H9 (cell line): ENCODE data around the gene SNX25. TPM values are rescaled to one million over a fixed set of nuclear protein-coding genes. Genes with fewer than 3 reads are reported as not detected.

Experiments
- DNase-seq: peaks from one replicate; pipeline ENCODE4 v3.0.0-alpha.2; 2017
- H2AFZ ChIP-seq: one replicate; pipeline ENCODE4 v1.6.1; 2013; ENCODE audit warnings: mild to moderate bottlenecking, low read length, control low read depth, moderate library complexity
- H2AK5ac ChIP-seq: 2 replicates; pipeline ENCODE4 v1.6.1; 2013; ENCODE audit warnings: low read length, control low read depth, mixed read lengths; ENCODE audit not compliant: insufficient read length
- H2BK120ac ChIP-seq: one replicate; pipeline ENCODE4 v1.6.1; 2013; ENCODE audit warnings: low read depth, mild to moderate bottlenecking, low read length, control low read depth, inconsistent platforms; ENCODE audit not compliant: poor library complexity, severe bottlenecking
- H2BK12ac ChIP-seq: 2 replicates; pipeline ENCODE4 v1.6.1; 2013; ENCODE audit warnings: low read length, control low read depth, mixed read lengths, low read depth; ENCODE audit not compliant: insufficient read length
- H2BK15ac ChIP-seq: 2 replicates; pipeline ENCODE4 v1.6.1; 2013; ENCODE audit warnings: low read depth, low read length, control low read depth
- H2BK20ac ChIP-seq: one replicate; pipeline ENCODE4 v1.6.1; 2013; ENCODE audit warnings: low read depth, mild to moderate bottlenecking, low read length, control low read depth, inconsistent platforms; ENCODE audit not compliant: poor library complexity, severe bottlenecking
- H2BK5ac ChIP-seq: 2 replicates; pipeline ENCODE4 v1.6.1; 2013; ENCODE audit warnings: low read length, control low read depth, mixed read lengths; ENCODE audit not compliant: insufficient read length
- H3K14ac ChIP-seq: 2 replicates; pipeline ENCODE4 v1.6.1; 2013; ENCODE audit warnings: low read length, control low read depth; ENCODE audit not compliant: insufficient read depth
- H3K18ac ChIP-seq: 2 replicates; pipeline ENCODE4 v1.6.1; 2013; ENCODE audit warnings: low read depth, mild to moderate bottlenecking, mixed read lengths, low read length, control low read depth; ENCODE audit not compliant: insufficient read length
- H3K23ac ChIP-seq: 2 replicates; pipeline ENCODE4 v1.6.1; 2013; ENCODE audit warnings: low read length, control low read depth, mixed read lengths, low read depth; ENCODE audit not compliant: insufficient read length
- H3K23me2 ChIP-seq: 2 replicates; pipeline ENCODE4 v1.6.1; 2013; ENCODE audit warnings: low read depth, mild to moderate bottlenecking, mixed read lengths, low read length, control low read depth; ENCODE audit not compliant: insufficient read length, poor library complexity, severe bottlenecking
- H3K27ac ChIP-seq: 2 replicates; pipeline ENCODE4 v1.5.1; 2013; ENCODE audit warnings: low read length, control low read depth, mixed read lengths, low read depth; ENCODE audit not compliant: insufficient read length
- H3K27me3 ChIP-seq: 2 replicates; pipeline ENCODE4 v1.6.1; 2013; ENCODE audit warnings: low read length, control low read depth, inconsistent platforms; ENCODE audit not compliant: insufficient read depth
- H3K4ac ChIP-seq: 2 replicates; pipeline ENCODE4 v1.6.1; 2013; ENCODE audit warnings: low read depth, mild to moderate bottlenecking, control low read depth, inconsistent platforms, low read length, moderate library complexity
- H3K4me1 ChIP-seq: 2 replicates; pipeline ENCODE4 v1.6.1; 2013; ENCODE audit warnings: low read length, control low read depth, inconsistent platforms; ENCODE audit not compliant: insufficient read depth
- H3K4me2 ChIP-seq: 2 replicates; pipeline ENCODE4 v1.6.1; 2013; ENCODE audit warnings: low read length, control low read depth, mixed read lengths; ENCODE audit not compliant: insufficient read length, insufficient read depth
- H3K56ac ChIP-seq: 2 replicates; pipeline ENCODE4 v1.6.1; 2013; ENCODE audit warnings: low read depth, mild to moderate bottlenecking, mixed read lengths, low read length, control low read depth; ENCODE audit not compliant: insufficient read length
- H3K79me1 ChIP-seq: 2 replicates; pipeline ENCODE4 v1.6.1; 2013; ENCODE audit warnings: low read depth, mild to moderate bottlenecking, moderate library complexity, low read length, control low read depth, inconsistent platforms; ENCODE audit not compliant: insufficient read depth, poor library complexity, severe bottlenecking
- H3K79me2 ChIP-seq: 2 replicates; pipeline ENCODE4 v1.6.1; 2013; ENCODE audit warnings: low read length, control low read depth, inconsistent platforms; ENCODE audit not compliant: insufficient read depth
- H3K9ac ChIP-seq: 2 replicates; pipeline ENCODE4 v1.6.1; 2013; ENCODE audit warnings: low read length, control low read depth, mixed read lengths; ENCODE audit not compliant: insufficient read length; ENCODE audit errors: extremely low read depth
- H3K9me3 ChIP-seq: one replicate; pipeline ENCODE4 v1.6.1; 2013; ENCODE audit warnings: low read depth, low read length, inconsistent platforms; ENCODE audit not compliant: control insufficient read depth
- H3T11ph ChIP-seq: one replicate; pipeline ENCODE4 v1.6.1; 2013; ENCODE audit warnings: mild to moderate bottlenecking, low read length, control low read depth, inconsistent platforms
- H4K20me1 ChIP-seq: one replicate; pipeline ENCODE4 v1.6.1; 2013; ENCODE audit not compliant: control insufficient read depth, insufficient read length, insufficient read depth
- H4K5ac ChIP-seq: 2 replicates; pipeline ENCODE4 v1.6.1; 2013; ENCODE audit warnings: low read depth, mild to moderate bottlenecking, mixed read lengths, low read length, control low read depth; ENCODE audit not compliant: insufficient read length
- H4K8ac ChIP-seq: replicated peaks from 2 replicates; pipeline ENCODE4 v1.6.1; 2013; ENCODE audit warnings: low read length, control low read depth, mixed read lengths, low read depth; ENCODE audit not compliant: insufficient read length
- H4K91ac ChIP-seq: 2 replicates; pipeline ENCODE4 v1.6.1; 2013; ENCODE audit warnings: low read depth, mild to moderate bottlenecking, moderate library complexity, mixed read lengths, low read length, control low read depth; ENCODE audit not compliant: insufficient read length
- H3K27ac Mint-ChIP-seq, 3 experiments: 2 replicates in 2 of 3; 3 replicates in 1 of 3; pipeline ENCODE4 v1.8.0; 2020 to 2021; ENCODE audit warnings: mixed read lengths in 3 of 3, mild to moderate bottlenecking in 1 of 3, moderate library complexity in 1 of 3
- H3K27me3 Mint-ChIP-seq: 2 replicates; pipeline ENCODE4 v1.8.0; 2021; ENCODE audit warnings: low read depth, mild to moderate bottlenecking, moderate library complexity, mixed read lengths
- H3K36me3 Mint-ChIP-seq, 3 experiments: 2 replicates in 2 of 3; 3 replicates in 1 of 3; pipeline ENCODE4 v1.8.0; 2020 to 2021; ENCODE audit warnings: low read depth in 3 of 3, mixed read lengths in 3 of 3; ENCODE audit not compliant: insufficient read depth in 1 of 3
- H3K4me1 Mint-ChIP-seq, 2 experiments: 2 replicates each; pipeline ENCODE4 v1.8.0; 2020; ENCODE audit warnings: mixed read lengths in 2 of 2
- H3K4me3 Mint-ChIP-seq, 2 experiments: 2 replicates in 1 of 2; 3 replicates in 1 of 2; pipeline ENCODE4 v1.8.0; 2020 to 2021; ENCODE audit warnings: mild to moderate bottlenecking in 2 of 2, mixed read lengths in 2 of 2, moderate library complexity in 1 of 2
- H3K9me3 Mint-ChIP-seq, 2 experiments: 2 replicates in 1 of 2; 3 replicates in 1 of 2; pipeline ENCODE4 v1.8.0; 2020; ENCODE audit warnings: mild to moderate bottlenecking in 2 of 2, mixed read lengths in 2 of 2, moderate library complexity in 1 of 2
- WGBS: extraction: QIAGEN DNeasy Blood & Tissue Kit; methylation state at CpG from one replicate; pipeline ENCODE4 v1.1.7; 2013; ENCODE audit warnings: missing lambda C conversion rate, low lambda C conversion rate, mixed read lengths; ENCODE audit not compliant: insufficient read length; ENCODE audit errors: extremely low coverage; 5-methylcytosine and 5-hydroxymethylcytosine counted together
- total RNA-seq: library from RNA; stranded (reverse); gene quantifications from 2 replicates; pipeline ENCODE4 v1.2.1, GENCODE V29; 2021
- TF ChIP-seq, protein P1 (sequence below): fragments of 200-600 bp; sonication (generic); conservative IDR thresholded peaks from 3 replicates; pipeline ENCODE4 v1.8.0; 2021; ENCODE audit warnings: antibody characterized with exemption, mild to moderate bottlenecking

Gene SNX25
- total RNA-seq, 1 experiment from 2014 or later, result 28.2 TPM

DNA sequence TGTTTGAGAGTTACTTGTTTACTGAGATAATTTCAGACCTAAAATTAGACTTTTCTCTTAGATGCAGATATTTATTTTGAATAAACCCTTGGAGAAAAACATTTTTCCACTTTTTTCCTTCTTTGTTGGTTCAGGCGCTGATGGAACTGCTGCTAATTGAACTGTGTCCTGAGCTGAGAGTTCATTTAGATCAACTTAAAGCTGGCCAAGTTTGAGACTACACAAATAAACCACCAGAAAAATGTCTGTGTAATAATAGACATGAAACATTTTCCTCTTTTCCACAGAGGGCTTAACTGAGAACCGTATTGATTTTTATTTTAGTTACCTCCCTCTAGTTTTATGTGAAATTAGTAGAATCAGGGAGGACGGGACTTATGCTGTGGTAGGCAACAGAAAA lies 153.9 kb downstream of the SNX25 start:
- H3K4me3 Mint-ChIP-seq, result no peak overlapping the region
- Histone ChIP-seq H3K14ac (no peak overlapping the region), H2AK5ac (no peak overlapping the region), H2BK20ac (no peak overlapping the region), H3K4me1 (no peaks in the 10 kb centered on the region), H2AFZ (no peak overlapping the region), H3K18ac (no peak overlapping the region), H3K9me3 (no peaks in the 10 kb centered on the region), H3K27me3 (no peaks in the 10 kb centered on the region), H4K8ac (no peak overlapping the region), H2BK12ac (no peak overlapping the region), H3K23me2 (no peaks in the 10 kb centered on the region), H2BK15ac (no peak overlapping the region), H3T11ph (no peak overlapping the region), H4K5ac (no peak overlapping the region), H3K4me2 (no peak overlapping the region), H3K27ac (no peak overlapping the region), H3K79me2 (no peaks in the 10 kb centered on the region), H2BK120ac (no peak overlapping the region), H3K9ac (no peak overlapping the region), H4K91ac (no peak overlapping the region), H3K23ac (no peak overlapping the region), H3K56ac (no peak overlapping the region), H4K20me1 (no peaks in the 10 kb centered on the region), H2BK5ac (no peak overlapping the region), H3K79me1 (no peaks in the 10 kb centered on the region), H3K4ac (no peak overlapping the region)
- TF ChIP-seq, protein P1, sequence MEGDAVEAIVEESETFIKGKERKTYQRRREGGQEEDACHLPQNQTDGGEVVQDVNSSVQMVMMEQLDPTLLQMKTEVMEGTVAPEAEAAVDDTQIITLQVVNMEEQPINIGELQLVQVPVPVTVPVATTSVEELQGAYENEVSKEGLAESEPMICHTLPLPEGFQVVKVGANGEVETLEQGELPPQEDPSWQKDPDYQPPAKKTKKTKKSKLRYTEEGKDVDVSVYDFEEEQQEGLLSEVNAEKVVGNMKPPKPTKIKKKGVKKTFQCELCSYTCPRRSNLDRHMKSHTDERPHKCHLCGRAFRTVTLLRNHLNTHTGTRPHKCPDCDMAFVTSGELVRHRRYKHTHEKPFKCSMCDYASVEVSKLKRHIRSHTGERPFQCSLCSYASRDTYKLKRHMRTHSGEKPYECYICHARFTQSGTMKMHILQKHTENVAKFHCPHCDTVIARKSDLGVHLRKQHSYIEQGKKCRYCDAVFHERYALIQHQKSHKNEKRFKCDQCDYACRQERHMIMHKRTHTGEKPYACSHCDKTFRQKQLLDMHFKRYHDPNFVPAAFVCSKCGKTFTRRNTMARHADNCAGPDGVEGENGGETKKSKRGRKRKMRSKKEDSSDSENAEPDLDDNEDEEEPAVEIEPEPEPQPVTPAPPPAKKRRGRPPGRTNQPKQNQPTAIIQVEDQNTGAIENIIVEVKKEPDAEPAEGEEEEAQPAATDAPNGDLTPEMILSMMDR, result no peak
- H3K36me3 Mint-ChIP-seq, result peaks cover under 1 to 37% (median 11%) of the 10 kb centered on the region in 3 experiments; a peak in 4 of 7 replicates
- H3K27ac Mint-ChIP-seq, result peak overlapping the region in 1 of 3 experiments; percentile 46; a peak in 2 of 7 replicates
- WGBS, result no CpG with 5 or more reads among the region's 3 CpGs
- H3K4me1 Mint-ChIP-seq, result peaks cover 3 to 4% of the 10 kb centered on the region in 2 experiments; a peak in 3 of 4 replicates
- H3K9me3 Mint-ChIP-seq, result no peaks in the 10 kb centered on the region
- no peaks in the 10 kb centered on the region for H3K27me3 Mint-ChIP-seq
- DNase-seq, result no peak
